ENCODE measurements around the gene LRTM2. TPM values are rescaled to one million over a fixed set of nuclear protein-coding genes. Genes with fewer than 3 reads are reported as not detected.

Gene LRTM2
- total RNA-seq (2022; extraction: Qiagen RNA extraction) = 0.07 to 0.10 TPM in 2 of 5 replicates, not detected in the others

GRCh38 chr12:1820191-1820895 is at the start of gene LRTM2:
Gene LRTM2 (plus strand): TSS chr12:1820565. CDS start chr12:1828149, 7,584 bp downstream.

Other genes starting within 250 kb of the LRTM2 start
- 7.5 to 13.6 TPM (median 12.8 TPM) in 5 replicates for gene FBXL14, start 226.0 kb upstream of the LRTM2 start, total RNA-seq (2022; extraction: Qiagen RNA extraction)
- gene WNT5B, start 191.3 kb upstream of the LRTM2 start, total RNA-seq (2022; extraction: Qiagen RNA extraction) = 1.1 to 2.5 TPM (median 2.2 TPM) in 5 replicates
- gene ADIPOR2, start 129.5 kb upstream of the LRTM2 start, total RNA-seq (2022; extraction: Qiagen RNA extraction) = 49.3 to 57.0 TPM (median 51.4 TPM) in 5 replicates
- gene CACNA2D4, start 98.1 kb downstream of the LRTM2 start, total RNA-seq (2022; extraction: Qiagen RNA extraction) = not detected in 5 replicates
- gene DCP1B, start 183.9 kb downstream of the LRTM2 start, total RNA-seq (2022; extraction: Qiagen RNA extraction) = 7.0 to 8.3 TPM (median 8.0 TPM) in 5 replicates
- gene CACNA1C, start 232.4 kb downstream of the LRTM2 start, total RNA-seq (2022; extraction: Qiagen RNA extraction) = 0.02 to 0.15 TPM (median 0.09 TPM) in 3 of 5 replicates, not detected in the others